ENCODE results near the gene TANGO2. TPM values are rescaled to one million over a fixed set of nuclear protein-coding genes. Genes with fewer than 3 reads are reported as not detected.

The TANGO2 gene
- total and polyA plus RNA-seq, 9 donors: 11.0 to 17.5 (median 13.3) TPM

DNA sequence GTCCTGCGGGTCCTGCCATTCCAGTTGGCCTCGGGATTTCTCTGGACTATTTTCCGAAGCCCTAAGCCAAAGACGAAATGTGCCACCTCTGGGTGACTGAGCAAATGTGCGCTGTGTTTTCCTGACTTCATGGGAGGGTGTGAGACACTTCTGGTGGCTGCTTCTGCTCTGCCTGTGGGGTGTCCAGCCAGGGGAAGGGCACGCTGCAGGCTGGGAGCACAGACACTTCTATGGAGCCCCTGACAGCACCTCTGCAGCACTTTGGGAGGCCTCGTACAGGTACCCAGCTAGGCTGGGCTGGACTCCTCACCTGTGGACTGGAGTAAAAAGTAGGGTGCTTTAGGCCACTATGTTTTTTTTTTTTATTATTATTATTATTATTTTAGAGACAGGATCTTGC is 17.7 kb downstream of the TANGO2 start:
- Histone ChIP-seq H3K9me3 (no peaks in the 10 kb centered on the region), H3K4me1 (ENCODE audit: insufficient read depth) (no peaks in the 10 kb centered on the region), H3K27ac (no peak overlapping the region), H3K36me3 (no peaks in the 10 kb centered on the region), H3K4me3 (no peak overlapping the region), H3K27me3 (no peaks in the 10 kb centered on the region)
- intact Hi-C loops (cut with DNase I): no loop called here
- no peak for DNase-seq
- 92 to 94% (median 92%) methylated on average over 7 of the region's 7 CpGs for WGBS, 3 donors
- TF ChIP-seq, protein P1, sequence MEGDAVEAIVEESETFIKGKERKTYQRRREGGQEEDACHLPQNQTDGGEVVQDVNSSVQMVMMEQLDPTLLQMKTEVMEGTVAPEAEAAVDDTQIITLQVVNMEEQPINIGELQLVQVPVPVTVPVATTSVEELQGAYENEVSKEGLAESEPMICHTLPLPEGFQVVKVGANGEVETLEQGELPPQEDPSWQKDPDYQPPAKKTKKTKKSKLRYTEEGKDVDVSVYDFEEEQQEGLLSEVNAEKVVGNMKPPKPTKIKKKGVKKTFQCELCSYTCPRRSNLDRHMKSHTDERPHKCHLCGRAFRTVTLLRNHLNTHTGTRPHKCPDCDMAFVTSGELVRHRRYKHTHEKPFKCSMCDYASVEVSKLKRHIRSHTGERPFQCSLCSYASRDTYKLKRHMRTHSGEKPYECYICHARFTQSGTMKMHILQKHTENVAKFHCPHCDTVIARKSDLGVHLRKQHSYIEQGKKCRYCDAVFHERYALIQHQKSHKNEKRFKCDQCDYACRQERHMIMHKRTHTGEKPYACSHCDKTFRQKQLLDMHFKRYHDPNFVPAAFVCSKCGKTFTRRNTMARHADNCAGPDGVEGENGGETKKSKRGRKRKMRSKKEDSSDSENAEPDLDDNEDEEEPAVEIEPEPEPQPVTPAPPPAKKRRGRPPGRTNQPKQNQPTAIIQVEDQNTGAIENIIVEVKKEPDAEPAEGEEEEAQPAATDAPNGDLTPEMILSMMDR (IDR thresholded peaks at IDR 0.05): no peak
- TF ChIP-seq EP300 (IDR thresholded peaks at IDR 0.05) (no peak), POLR2A (IDR thresholded peaks at IDR 0.05) (no peak)

DNA sequence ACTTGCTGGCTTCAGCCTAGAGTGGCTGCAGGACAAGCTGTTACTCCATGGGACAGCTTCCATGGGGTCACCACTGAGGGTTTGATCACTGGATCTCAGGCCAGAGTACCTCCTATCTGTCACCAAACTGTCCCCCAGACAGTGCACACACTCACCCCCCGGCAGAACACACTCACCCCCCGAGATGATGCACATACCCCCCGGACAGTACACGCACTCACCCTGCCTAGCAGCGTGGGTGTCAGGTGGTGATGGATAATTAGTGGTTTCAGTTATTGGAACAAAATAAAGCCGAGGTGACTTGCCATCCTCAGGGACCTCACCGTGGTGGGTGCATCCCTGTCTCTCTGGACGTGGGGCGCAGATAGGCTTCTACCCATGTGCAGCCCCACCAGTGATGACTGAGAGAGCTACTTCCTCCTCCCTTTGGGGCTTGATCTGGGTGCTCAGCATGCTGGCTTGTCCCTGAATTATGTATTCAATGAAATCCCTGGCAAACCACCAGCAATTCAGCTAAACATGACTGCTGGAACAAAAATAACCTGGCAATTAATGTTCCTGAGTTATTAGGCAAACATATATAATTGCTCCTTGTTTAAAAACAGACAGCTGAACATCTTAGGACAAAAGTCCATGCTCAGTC is 18.9 kb downstream of the TANGO2 start:
- H3K27me3 ChIP-seq: no peaks in the 10 kb centered on the region
- no peaks in the 10 kb centered on the region for H3K36me3 ChIP-seq
- intact Hi-C loops (cut with DNase I): no loop called here
- TF ChIP-seq EP300 (IDR thresholded peaks at IDR 0.05): no peak
- no peak for TF ChIP-seq POLR2A (IDR thresholded peaks at IDR 0.05)
- TF ChIP-seq, protein P1 (IDR thresholded peaks at IDR 0.05): no peak
- H3K9me3 ChIP-seq: no peaks in the 10 kb centered on the region
- DNase-seq: no peak
- H3K4me3 ChIP-seq: no peak overlapping the region
- H3K4me1 ChIP-seq (ENCODE audit: insufficient read depth): no peaks in the 10 kb centered on the region
- 82 to 94% (median 87%) methylated on average over 9 of the region's 9 CpGs for WGBS, 3 donors
- no peak overlapping the region for H3K27ac ChIP-seq

DNA sequence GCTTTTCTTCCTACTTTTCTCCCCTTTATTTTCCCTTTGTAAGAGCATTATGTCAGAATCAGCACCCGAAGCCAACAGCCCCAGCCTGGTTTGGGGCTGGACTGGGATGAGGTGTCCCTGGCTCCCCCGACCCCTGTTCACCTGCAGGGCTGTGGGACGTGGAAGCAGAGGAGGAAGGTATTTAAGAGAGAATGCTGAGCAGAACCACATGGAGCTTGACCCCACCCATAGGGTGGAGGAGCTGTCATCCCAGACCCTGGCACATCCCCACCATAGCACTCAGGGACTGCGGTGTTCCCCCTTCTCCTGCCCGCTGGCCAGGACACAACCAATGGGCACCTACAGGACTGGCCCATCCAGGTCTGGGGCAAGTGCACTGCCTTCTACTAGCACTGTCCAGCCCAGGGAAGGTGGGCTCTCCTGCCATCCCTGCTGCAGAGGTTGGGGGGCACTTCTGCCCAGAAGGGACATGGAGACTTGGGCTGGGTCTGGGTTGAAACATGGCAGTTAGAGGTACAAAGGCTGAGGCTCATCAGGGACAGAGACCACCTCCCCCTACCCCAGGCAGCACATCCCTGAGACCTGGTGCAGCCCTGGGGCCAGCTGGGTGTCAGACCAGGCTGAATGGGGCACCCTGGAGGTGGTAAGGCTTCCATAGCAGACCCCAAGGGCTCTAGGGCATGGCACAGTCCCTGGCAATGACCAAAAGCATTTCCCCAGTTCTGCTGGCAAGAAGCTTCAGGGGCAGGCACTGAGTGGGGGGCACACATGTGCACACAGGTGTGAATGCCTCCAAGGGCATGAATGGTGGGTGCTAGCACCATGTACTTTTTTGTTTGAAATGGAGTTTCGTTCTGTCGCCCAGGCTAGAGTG is 19.7 kb downstream of the TANGO2 start:
- no peak for DNase-seq
- Histone ChIP-seq H3K27me3 (no peaks in the 10 kb centered on the region), H3K36me3 (no peaks in the 10 kb centered on the region), H3K4me1 (ENCODE audit: insufficient read depth) (no peaks in the 10 kb centered on the region), H3K27ac (no peak overlapping the region), H3K4me3 (no peak overlapping the region), H3K9me3 (no peaks in the 10 kb centered on the region)
- TF ChIP-seq EP300 (IDR thresholded peaks at IDR 0.05): no peak
- TF ChIP-seq, protein P1 (IDR thresholded peaks at IDR 0.05): no peak
- WGBS, 3 donors: 88 to 90% (median 88%) methylated on average over 7 of the region's 7 CpGs
- intact Hi-C loops (cut with DNase I): no loop called here

DNA sequence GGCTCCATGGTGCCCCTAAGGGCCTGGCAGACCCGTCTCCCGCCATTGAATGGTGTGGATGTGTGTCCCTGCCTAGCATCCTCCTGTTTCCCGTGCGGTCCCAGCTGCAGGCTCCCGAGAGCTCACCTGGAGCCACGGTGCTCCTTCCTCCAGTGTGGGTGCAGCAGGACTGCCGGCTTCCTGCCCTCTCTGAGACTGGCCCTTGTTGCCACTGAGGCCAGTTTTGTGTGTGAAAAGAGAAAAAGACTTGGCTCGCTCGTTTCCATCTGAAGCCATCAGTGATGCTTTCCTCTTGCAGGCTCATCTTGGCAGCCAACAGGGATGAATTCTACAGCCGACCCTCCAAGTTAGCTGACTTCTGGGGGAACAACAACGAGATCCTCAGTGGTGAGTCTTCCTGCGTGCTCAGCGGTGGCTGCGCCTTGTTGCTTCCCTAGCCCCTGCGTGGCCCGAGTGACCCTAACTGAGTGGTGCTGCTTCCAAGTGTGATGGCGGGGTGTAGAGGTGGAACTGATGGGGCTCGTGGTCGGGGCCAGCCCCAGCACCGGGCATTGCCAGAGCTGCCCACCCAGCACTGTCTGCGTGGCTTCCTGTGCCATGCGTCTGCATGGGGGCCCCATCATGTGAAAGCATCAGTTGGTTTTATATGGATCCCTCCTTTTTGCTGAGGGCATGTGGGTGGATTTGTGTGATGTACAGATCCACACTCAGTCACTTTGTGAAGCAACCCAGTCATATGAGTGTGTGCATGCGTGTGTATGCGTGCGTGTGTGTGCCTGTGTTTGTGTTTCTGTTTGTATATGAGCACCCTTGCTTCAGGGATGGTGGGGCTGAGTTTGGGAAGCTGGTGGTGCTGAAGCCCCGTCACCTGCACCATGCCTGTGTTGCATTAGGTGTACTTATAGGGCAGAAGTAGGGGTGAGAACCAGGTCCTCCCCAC is 22.4 kb downstream of the TANGO2 start:
- H3K27ac ChIP-seq: no peak overlapping the region
- no peaks in the 10 kb centered on the region for H3K4me1 ChIP-seq (ENCODE audit: insufficient read depth)
- intact Hi-C loops (cut with DNase I): no loop called here
- H3K36me3 ChIP-seq: no peaks in the 10 kb centered on the region
- H3K4me3 ChIP-seq: no peak overlapping the region
- TF ChIP-seq EP300 (IDR thresholded peaks at IDR 0.05) (no peak), POLR2A (IDR thresholded peaks at IDR 0.05) (no peak)
- TF ChIP-seq, protein P1 (IDR thresholded peaks at IDR 0.05): no peak
- no peaks in the 10 kb centered on the region for H3K27me3 ChIP-seq
- H3K9me3 ChIP-seq: no peaks in the 10 kb centered on the region
- WGBS, 3 donors: 90 to 95% (median 92%) methylated on average over 26 of the region's 26 CpGs
- no peak for DNase-seq
